IPS-NIHi7 (cell line): ENCODE measurements around the gene MACROD2.
A peak's percentile ranks its signal among the peaks of the same experiment; 100 is the strongest.
"Not testable (repeated sequence)": the region's sequence is repeated elsewhere in the genome, so short reads cannot be mapped to it uniquely, and the experiment has no call there.

ENCODE experiments used
- DNase-seq: peaks from one replicate; pipeline ENCODE4 v3.0.0; 2012; ENCODE audit warnings: mixed read lengths; ENCODE audit errors: extremely low spot score

Gene MACROD2

DNA sequence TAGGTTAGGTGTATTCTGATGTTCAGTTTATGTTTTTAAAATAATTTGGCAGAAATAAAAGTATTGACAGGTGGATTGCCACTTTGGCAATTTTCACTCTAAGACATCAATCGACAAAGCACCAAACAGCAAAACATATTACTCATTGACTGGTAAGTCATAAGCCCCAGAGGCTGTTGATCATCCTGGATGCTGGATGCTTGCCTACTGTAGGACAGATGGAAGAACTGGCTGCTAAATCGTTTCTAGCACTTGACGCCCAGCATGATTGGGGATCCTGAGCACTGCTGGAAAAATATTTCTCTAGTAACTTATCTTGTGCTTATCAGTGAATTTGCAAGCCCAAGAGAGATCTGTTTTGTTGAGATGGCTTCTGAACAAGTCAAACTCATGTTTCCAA is 1343.9 kb downstream of the MACROD2 start:
- DNase-seq, result no peak

- DNase-seq, result no peak
Observed at GRCh38 chr20:15342991-15343523, 1347.7 kb downstream of the MACROD2 start.

GRCh38 chr20:15345287-15345686 is 1350.0 kb downstream of the MACROD2 start:
- DNase-seq, result no peak

DNA sequence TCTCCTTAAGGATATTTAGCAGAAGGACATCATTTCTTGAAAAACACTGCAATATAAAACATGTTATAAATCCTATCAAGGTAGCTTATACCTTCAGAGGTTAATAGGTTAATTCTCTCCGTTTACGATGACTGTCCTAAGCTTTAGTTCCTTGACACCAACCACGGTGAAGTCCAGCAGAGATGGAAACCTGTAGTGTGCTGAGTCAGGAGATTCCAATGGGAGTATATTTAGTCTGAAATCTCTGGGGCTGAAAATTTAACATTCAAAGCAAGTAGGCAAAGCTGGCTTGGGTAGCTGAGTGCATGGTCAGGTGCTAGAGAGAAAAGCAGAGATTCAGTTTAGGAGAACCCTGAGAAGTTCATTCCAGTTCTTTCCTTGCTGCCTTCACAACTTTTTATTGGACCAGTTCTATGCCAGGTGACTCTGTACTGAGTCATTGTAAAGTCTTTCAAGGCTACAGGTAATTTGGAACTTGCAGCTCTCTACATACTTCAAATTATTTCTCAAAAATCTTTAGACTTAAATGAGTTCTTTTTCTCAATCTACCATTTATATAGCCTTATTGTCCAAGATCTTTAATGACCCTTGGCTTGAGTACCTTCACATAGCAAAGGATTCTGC is 1351.5 kb downstream of the MACROD2 start:
- DNase-seq, result no peak

GRCh38 chr20:15359056-15359455 is 1363.7 kb downstream of the MACROD2 start:
- no peak for DNase-seq

DNA sequence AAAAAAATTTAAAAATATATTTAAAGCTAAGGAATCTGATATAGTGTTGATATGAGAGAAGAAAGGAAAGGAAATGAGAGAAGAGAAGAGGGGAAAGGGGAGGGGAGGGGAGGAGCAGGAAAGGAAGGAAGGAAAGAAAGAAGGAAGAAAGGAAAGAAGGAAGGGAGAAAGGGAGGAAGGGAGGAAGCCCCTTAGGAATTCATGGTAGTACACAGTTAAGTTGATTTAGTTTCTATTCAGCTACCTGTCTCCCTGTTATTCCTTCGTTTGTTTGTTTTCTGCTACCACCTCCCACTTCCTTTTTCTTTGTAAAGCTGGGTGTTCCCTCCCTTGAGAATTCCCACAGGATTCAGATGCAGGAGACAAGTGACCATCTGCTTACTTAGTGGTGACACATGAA is 1367.5 kb downstream of the MACROD2 start:
- peak; percentile 13 for DNase-seq

DNA sequence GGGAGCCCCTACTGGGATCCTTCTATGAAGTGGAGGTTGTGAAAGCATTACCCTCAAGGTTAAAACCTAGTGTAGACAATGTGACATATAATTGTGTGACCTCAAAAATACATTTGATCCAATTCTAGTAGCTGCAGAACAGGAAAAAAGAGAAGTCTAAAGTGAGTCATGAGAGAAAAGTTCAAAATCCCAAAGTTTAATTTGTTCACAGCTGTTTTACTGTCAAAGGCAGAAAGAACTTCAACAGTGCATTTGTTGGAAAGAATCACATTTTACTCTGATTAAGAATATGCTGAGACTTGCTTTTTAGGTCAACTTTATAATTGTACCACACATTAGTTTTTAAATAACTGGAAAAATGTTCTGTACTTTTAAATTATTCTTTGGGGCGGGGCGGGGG is 1369.5 kb downstream of the MACROD2 start:
- DNase-seq, result no peak

DNA sequence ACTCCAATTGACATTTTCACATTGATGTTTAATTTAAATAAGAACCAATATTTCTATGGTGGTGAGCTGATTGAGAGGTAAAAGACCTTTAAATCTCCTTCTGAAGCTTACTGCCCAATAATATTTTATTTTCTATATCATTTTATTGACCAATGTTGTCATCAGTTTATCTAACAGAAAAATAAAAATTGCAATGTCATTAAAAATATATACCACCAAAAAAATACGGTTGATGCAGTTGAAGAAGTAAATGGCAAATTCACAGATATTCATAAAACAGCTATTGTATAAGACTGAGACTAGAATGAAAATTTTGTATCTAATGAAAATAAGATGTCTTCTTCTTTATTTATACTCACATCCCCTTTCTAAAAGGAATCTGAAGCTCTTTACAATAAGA is 1375.1 kb downstream of the MACROD2 start:
- no peak for DNase-seq

GRCh38 chr20:15374682-15375081 is 1379.4 kb downstream of the MACROD2 start:
- DNase-seq, result no peak

- DNase-seq, result no peak
Observed at GRCh38 chr20:15375836-15376235, 1380.5 kb downstream of the MACROD2 start.

- DNase-seq, result not testable (repeated sequence)
Observed at GRCh38 chr20:15377603-15378002, 1382.3 kb downstream of the MACROD2 start.

DNA sequence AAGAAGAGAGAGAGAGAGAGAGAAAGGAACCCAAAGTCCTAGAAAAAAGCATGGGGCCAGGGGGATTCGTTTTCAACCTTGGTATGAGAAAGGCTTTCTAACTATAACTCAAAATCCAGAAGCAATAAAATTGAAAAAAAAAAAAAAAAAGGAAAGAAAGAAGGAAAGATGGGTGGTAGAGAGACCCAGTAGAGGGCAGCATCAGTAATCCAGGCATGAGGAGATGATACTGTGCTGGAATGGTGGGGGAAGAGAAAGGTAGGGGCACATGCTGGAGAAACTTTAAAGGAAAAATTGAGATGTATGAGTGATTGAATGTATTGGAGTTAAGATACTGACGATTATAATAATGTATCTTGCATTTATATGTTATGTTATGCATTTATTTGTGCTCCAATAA is 1382.8 kb downstream of the MACROD2 start:
- DNase-seq, result peak; percentile 38

GRCh38 chr20:15379681-15380296 is 1384.5 kb downstream of the MACROD2 start:
- no peak for DNase-seq

GRCh38 chr20:15380770-15381169 is 1385.5 kb downstream of the MACROD2 start:
- DNase-seq, result no peak

- no peak for DNase-seq
Observed at GRCh38 chr20:15387228-15387627, 1391.9 kb downstream of the MACROD2 start.

DNA sequence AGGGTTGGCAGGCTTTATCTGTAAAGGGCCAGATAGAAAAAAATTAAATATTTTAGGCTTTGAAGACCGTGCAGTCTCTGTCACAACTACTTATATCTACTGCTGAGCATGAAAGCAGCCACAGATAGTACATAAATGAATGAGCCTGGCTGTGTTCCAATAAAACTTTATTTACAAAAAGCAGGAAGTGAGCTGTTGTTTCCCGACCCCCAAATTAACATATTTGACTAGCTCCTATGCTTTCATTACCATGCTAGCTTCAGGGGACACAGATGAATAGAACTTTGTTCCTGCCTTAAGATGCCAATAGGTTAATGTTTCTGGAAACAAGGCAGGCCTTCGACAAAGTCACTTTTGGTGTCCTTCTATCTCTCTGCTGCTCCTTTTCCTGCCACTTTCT is 1400.1 kb downstream of the MACROD2 start:
- DNase-seq, result no peak

DNA sequence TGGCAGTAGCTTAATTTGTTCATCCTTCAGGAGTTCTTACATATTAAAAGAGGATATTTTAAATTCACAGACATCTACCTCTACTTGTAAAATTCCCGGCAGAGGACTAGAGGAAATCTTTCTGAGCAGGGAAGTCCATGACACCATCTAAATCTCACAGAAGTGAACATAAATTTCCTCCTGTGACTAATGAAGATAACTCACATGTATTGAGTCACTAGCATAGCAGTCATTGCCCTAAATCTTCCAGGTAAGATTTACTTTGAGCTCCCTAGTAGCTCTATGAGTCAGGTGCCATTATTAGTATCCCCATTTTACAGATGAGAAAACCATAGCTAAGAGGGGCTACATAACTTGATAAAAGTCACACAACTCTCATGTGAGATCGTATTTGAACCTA is 1400.7 kb downstream of the MACROD2 start:
- DNase-seq, result no peak

DNA sequence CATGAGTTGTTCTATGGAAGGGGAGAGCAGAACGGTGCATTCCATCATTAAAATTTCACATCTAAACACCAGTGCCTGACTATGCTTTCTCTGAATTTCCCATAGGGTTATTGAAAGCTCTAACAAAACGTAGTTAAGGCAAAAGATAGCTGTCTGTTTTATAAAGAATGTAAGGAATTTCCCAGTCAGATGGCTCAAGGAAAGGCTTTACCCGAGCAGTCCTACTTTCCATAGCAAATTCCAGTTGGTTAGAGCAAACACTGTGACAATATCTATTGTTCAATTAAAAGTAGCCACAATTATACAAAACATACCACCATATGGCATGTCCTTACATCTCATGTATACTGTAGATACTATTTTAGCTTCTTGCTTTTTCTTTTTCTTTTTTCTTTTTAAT is 1401.6 kb downstream of the MACROD2 start:
- peak; percentile 28 for DNase-seq

DNA sequence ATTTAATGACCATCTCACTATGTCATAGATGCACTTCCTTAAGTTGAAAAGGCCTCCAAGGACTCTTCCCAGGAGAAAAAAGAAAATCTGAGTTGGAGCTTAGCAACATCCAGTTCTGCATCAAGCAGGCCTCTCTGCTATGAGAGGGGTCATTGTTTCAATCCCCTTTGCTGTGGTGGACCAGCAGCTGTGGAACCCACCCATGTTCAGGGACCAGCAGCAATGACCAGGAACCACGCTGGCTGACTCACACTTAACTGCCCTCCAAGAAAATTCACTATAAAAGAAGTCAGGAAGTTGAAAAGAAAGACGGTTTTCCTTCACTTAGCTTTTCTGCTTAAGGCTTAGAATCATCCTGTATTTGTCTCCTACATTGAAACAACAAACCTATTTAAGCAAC is 1404.5 kb downstream of the MACROD2 start:
- DNase-seq, result no peak

DNA sequence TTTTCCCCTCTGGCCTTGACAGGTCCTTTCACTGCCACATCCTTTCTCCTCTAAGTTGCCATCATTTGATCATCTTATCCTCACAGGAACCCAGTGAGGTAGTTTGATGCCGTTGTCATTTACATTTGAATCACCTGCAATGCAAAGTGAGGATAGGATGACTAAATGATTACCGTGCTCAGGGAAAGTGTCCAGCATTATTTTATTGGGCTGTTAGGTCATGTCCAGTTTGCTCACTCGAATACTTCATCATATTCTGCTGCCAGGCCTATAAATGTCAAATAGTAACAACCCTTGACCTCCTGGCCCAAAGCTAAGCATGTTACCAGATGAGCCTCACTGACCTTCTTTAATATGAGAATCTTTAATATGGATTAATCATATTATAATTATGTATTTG is 1410.8 kb downstream of the MACROD2 start:
- DNase-seq, result no peak

DNA sequence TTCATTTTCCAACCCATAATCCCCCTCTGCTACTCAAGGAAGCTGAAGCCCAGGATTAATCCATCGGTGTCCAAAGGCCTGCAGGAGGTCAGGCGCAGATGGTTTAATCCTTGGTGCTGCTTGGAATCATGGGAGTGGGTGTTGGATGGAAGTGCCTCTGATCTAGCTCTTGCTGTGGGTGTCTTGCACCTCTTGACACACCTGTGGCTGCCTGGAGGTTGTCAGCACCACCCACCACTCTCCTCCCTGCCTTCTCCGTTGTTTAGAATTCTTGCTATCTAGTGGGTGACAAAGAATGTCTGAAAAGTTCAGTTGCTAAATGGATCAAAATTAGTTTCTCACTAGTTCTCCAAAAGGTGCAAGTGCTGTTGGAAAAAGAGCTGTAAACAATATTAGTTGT is 1416.5 kb downstream of the MACROD2 start:
- DNase-seq, result no peak

DNA sequence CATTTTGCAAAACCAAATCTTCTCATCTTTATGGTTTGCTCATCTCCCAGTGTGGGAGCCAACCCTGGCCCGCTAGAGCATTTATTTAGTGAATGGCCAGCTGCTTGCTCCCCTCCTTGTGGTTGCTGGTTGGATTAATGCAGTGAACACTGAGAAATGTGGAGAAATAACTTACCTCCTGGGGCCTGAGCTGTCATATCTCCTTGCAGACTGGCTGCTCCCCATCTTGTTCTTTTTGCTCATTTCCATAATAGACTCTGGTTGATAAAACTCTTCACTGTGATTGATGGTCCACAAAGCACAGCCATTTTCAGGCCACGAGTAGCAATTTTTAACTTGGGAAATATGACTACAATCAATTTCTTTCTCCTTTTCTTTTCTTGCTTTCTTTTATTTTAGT is 1420.6 kb downstream of the MACROD2 start:
- DNase-seq, result no peak

DNA sequence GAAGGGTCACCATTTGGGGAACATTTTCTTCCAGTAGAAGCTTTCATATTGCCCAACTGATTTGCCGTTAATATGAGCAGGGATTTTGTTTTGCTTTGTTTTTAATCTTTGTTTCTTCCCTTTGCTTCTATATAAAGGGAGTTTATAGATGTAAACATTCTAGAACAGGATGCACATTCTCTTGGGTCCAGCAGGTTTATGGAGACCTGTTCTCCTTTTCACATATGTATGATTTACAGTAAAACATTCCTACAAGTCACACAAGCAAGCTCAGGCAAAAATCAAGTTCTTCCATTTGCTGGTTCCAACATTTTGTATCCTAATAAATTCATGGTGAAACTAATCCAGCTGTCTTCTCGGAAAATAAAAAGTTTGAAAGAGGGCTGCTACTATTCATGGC is 1424.5 kb downstream of the MACROD2 start:
- DNase-seq, result no peak

DNA sequence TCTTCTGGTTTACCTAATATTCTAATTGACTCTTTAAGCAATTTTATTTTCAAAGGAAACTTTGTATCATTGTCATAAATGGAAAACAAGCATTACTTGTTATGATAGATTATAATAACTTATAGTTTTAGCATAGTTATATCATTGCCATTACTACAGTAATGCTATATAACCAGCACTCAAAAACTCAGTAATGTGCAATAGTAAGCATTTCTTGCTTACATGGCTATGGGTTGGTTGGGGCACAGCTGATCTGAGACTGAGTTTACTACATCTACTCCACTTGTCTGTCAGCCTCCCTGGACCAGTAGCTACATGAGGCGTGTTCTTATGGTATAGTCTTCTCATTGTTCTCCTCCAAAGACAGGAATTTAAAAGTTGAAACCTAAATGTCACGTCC is 1427.7 kb downstream of the MACROD2 start:
- DNase-seq, result no peak
